Tibial nerve (tissue), 4 donors: ENCODE data around the gene TMEM156. TPM values are rescaled to one million over a fixed set of nuclear protein-coding genes. Genes with fewer than 3 reads are reported as not detected.
A peak's percentile ranks its signal among the peaks of the same experiment; 100 is the strongest.

ENCODE experiments used
- DNase-seq, 2 donors: peaks; one replicate each; pipeline ENCODE4 v3.0.0-alpha.2; 2019; ENCODE audit warnings: low spot score in 2 of 2
- H3K27ac ChIP-seq, 4 donors: fragments of 200-600 bp; sonication (generic) in 3 of 4; one replicate each; pipeline ENCODE4 v1.5.1; 2017 to 2019; ENCODE audit warnings: mild to moderate bottlenecking in 1 of 4
- H3K27me3 ChIP-seq, 2 donors: fragments of 200-600 bp; sonication (generic) in 1 of 2; one replicate each; pipeline versions ENCODE4 v1.5.1 to v1.6.0; 2017 to 2019
- H3K36me3 ChIP-seq, 3 donors: fragments of 200-600 bp; sonication (generic); one replicate each; pipeline ENCODE4 v1.5.1; 2018 to 2019
- H3K4me1 ChIP-seq, 4 donors: fragments of 200-600 bp; sonication (generic) in 3 of 4; one replicate each; pipeline ENCODE4 v1.5.1; 2017 to 2019
- H3K4me3 ChIP-seq, 4 donors: fragments of 200-600 bp; sonication (generic) in 3 of 4; one replicate each; pipeline ENCODE4 v1.5.1; 2017 to 2019; ENCODE audit warnings: mild to moderate bottlenecking in 1 of 4, moderate library complexity in 1 of 4
- H3K9me3 ChIP-seq, 4 donors: fragments of 200-600 bp; sonication (generic) in 3 of 4; one replicate each; pipeline ENCODE4 v1.5.1; 2017 to 2019
- CTCF ChIP-seq, 5 experiments: fragments of 200-600 bp in 3 of 5; fragments of 450-650 bp in 2 of 5; sonication (generic) in 3 of 5; IDR thresholded peaks; one replicate each; pipeline ENCODE4 v1.5.1; 2016 to 2019; ENCODE audit warnings: antibody characterized with exemption in 5 of 5, mild to moderate bottlenecking in 3 of 5, moderate library complexity in 2 of 5
- EP300 ChIP-seq, 2 donors: sonication (generic); formaldehyde crosslinking; IDR thresholded peaks; one replicate each; pipeline ENCODE4 v1.6.1; 2017; ENCODE audit warnings: antibody characterized with exemption in 2 of 2, mild to moderate bottlenecking in 1 of 2
- POLR2A ChIP-seq, 2 donors: fragments of 450-650 bp; IDR thresholded peaks; one replicate each; pipeline ENCODE4 v1.6.1; 2017; ENCODE audit warnings: antibody characterized with exemption in 2 of 2, mild to moderate bottlenecking in 2 of 2, moderate library complexity in 2 of 2
- WGBS, 2 donors: methylation state at CpG; one replicate each; pipeline ENCODE4 v1.1.5; 2018; 5-methylcytosine and 5-hydroxymethylcytosine counted together
- total RNA-seq, 4 donors: library from RNA; depleted of rRNA; stranded (reverse); fragments of >200 nt; gene quantifications; one replicate each; pipeline ENCODE4 v1.1.0, GENCODE V29; 2016

Gene TMEM156
- total RNA-seq, 4 donors from 2014 or later = 0.66 to 8.6 TPM; not detected in 2

- no peak for TF ChIP-seq POLR2A (IDR thresholded peaks at IDR 0.05)
- no peak for TF ChIP-seq EP300 (IDR thresholded peaks at IDR 0.05)
- TF ChIP-seq CTCF (IDR thresholded peaks at IDR 0.05) = no peak
- Histone ChIP-seq H3K36me3 (peaks cover 5 to 87% (median 8%) of the 10 kb centered on the region in 3 donors), H3K4me3 (no peak overlapping the region), H3K4me1 (peaks cover 0 to 18% (median 0%) of the 10 kb centered on the region in 4 donors), H3K27ac (no peak overlapping the region), H3K27me3 (no peaks in the 10 kb centered on the region), H3K9me3 (no peaks in the 10 kb centered on the region)
- 84 to 87% methylated on average over 3 of the region's 3 CpGs for WGBS, 2 donors
- no peak for DNase-seq
These were observed 103.6 kb downstream of the TMEM156 start for GRCh38 chr4:38928568-38928967.

GRCh38 chr4:38926896-38927295, 105.3 kb downstream of the TMEM156 start:
- Histone ChIP-seq H3K36me3 (peaks cover 5 to 81% (median 5%) of the 10 kb centered on the region in 3 donors), H3K9me3 (no peaks in the 10 kb centered on the region), H3K4me1 (peaks cover 0 to 20% (median 0%) of the 10 kb centered on the region in 4 donors), H3K27ac (no peak overlapping the region), H3K27me3 (no peaks in the 10 kb centered on the region), H3K4me3 (no peak overlapping the region)
- WGBS, 2 donors = 83 to 89% methylated on average over 6 of the region's 6 CpGs
- no peak for TF ChIP-seq CTCF (IDR thresholded peaks at IDR 0.05)
- no peak for TF ChIP-seq POLR2A (IDR thresholded peaks at IDR 0.05)
- no peak for DNase-seq

- Histone ChIP-seq H3K27ac (peak overlapping the region in 1 of 4 donors; percentile 26), H3K27me3 (no peaks in the 10 kb centered on the region), H3K4me1 (peaks cover 0 to 20% (median 0%) of the 10 kb centered on the region in 4 donors), H3K9me3 (no peaks in the 10 kb centered on the region), H3K4me3 (no peak overlapping the region), H3K36me3 (peaks cover 2 to 80% (median 5%) of the 10 kb centered on the region in 3 donors)
- no peak for TF ChIP-seq EP300 (IDR thresholded peaks at IDR 0.05)
- TF ChIP-seq POLR2A (IDR thresholded peaks at IDR 0.05) = no peak
- TF ChIP-seq CTCF (IDR thresholded peaks at IDR 0.05) = no peak
- DNase-seq = no peak
- 54% methylated on average over 3 of the region's 3 CpGs for WGBS, 2 donors
These were observed 106.5 kb downstream of the TMEM156 start for GRCh38 chr4:38925492-38926413.

- no peaks in the 10 kb centered on the region for H3K9me3 ChIP-seq
- H3K27ac ChIP-seq = no peak overlapping the region
- TF ChIP-seq EP300 (IDR thresholded peaks at IDR 0.05) = no peak
- no peak for TF ChIP-seq POLR2A (IDR thresholded peaks at IDR 0.05)
- TF ChIP-seq CTCF (IDR thresholded peaks at IDR 0.05) = no peak
These were observed 107.9 kb downstream of the TMEM156 start for GRCh38 chr4:38924353-38924752.

GRCh38 chr4:38923746-38924145, 108.5 kb downstream of the TMEM156 start:
- Histone ChIP-seq H3K4me1 (peaks cover 0 to 20% (median 0%) of the 10 kb centered on the region in 4 donors), H3K27ac (peak overlapping the region in 1 of 4 donors; percentile 4)
- no peak for TF ChIP-seq POLR2A (IDR thresholded peaks at IDR 0.05)
- TF ChIP-seq CTCF (IDR thresholded peaks at IDR 0.05) = no peak

More at GRCh38 chr4:38924353-38924752, 107.9 kb downstream of the TMEM156 start:
- H3K4me1 ChIP-seq = peaks cover 0 to 20% (median 0%) of the 10 kb centered on the region in 4 donors
- no peak overlapping the region for H3K4me3 ChIP-seq
- no peak for DNase-seq
- WGBS, 2 donors = 42 to 48% methylated on average over 5 of the region's 5 CpGs
- H3K27me3 ChIP-seq = no peaks in the 10 kb centered on the region
- peaks cover 0 to 80% (median 5%) of the 10 kb centered on the region in 3 donors for H3K36me3 ChIP-seq

More at GRCh38 chr4:38923746-38924145, 108.5 kb downstream of the TMEM156 start:
- no peak overlapping the region for H3K4me3 ChIP-seq
- H3K27me3 ChIP-seq = no peaks in the 10 kb centered on the region
- WGBS, 2 donors = 42 to 47% methylated on average over 2 of the region's 2 CpGs
- no peaks in the 10 kb centered on the region for H3K9me3 ChIP-seq
- H3K36me3 ChIP-seq = peaks cover 0 to 80% (median 5%) of the 10 kb centered on the region in 3 donors
- DNase-seq = no peak
